T-cell (primary cell): ENCODE data around the gene KLHL30. TPM values are rescaled to one million over a fixed set of nuclear protein-coding genes. Genes with fewer than 3 reads are reported as not detected.

ENCODE experiments used
- ATAC-seq, 4 experiments: fragments of 200-7000 bp in 3 of 4; fragments of 150-1000 bp in 1 of 4; cut with Tn5 transposase; replicated peaks in 1 of 4; 1 replicate in 3 of 4; 2 replicates in 1 of 4; pipeline ENCODE4 v1.10.0; 2021; ENCODE audit warnings: moderate library complexity in 3 of 4, mild to moderate bottlenecking in 2 of 4, moderate number of reproducible peaks in 1 of 4
- CTCF ChIA-PET, 2 donors: fragments of 300-600 bp; sonication (Branson Sonifier 250); formaldehyde crosslinking; loops; one replicate each; lab custom pipeline; 2022; ENCODE audit warnings: antibody characterized with exemption in 2 of 2; lab: Charles Lee
- POLR2A ChIA-PET, 2 donors: fragments of 300-600 bp; sonication (Branson Sonifier 250); formaldehyde crosslinking; loops; one replicate each; lab custom pipeline; 2022; ENCODE audit warnings: antibody characterized with exemption in 2 of 2; lab: Charles Lee
- DNase-seq, 35 experiments: peaks; one replicate each; pipeline versions ENCODE4 v3.0.0 to v3.0.0-alpha.2; 2013 to 2023
- H3K27ac ChIP-seq: one replicate; pipeline ENCODE4 v1.5.1; 2013; ENCODE audit warnings: low read length
- H3K27me3 ChIP-seq, 2 experiments: replicated peaks in 1 of 2; 1 replicate in 1 of 2; 2 replicates in 1 of 2; pipeline versions ENCODE4 v1.6.1 to v1.7.0; 2013; ENCODE audit warnings: low read length in 1 of 2, mixed read lengths in 1 of 2; ENCODE audit not compliant: control insufficient read depth in 2 of 2, insufficient read depth in 2 of 2; ENCODE audit errors: extremely low read depth in 1 of 2
- H3K36me3 ChIP-seq, 2 donors: 1 replicate in 1 of 2; 2 replicates in 1 of 2; pipeline versions ENCODE4 v1.6.1 to v1.7.0; 2013; ENCODE audit warnings: low read length in 1 of 2; ENCODE audit not compliant: control insufficient read depth in 2 of 2, insufficient read depth in 1 of 2; ENCODE audit errors: extremely low read depth in 1 of 2
- H3K4me1 ChIP-seq, 2 experiments: 1 replicate in 1 of 2; 2 replicates in 1 of 2; pipeline versions ENCODE4 v1.6.1 to v1.7.0; 2013; ENCODE audit warnings: low read length in 2 of 2, mixed read lengths in 1 of 2; ENCODE audit not compliant: insufficient read depth in 2 of 2, control insufficient read depth in 1 of 2; ENCODE audit errors: extremely low read depth in 1 of 2
- H3K4me3 ChIP-seq, 2 donors: 1 replicate in 1 of 2; 2 replicates in 1 of 2; pipeline versions ENCODE4 v1.5.1 to v1.7.0; 2013; ENCODE audit warnings: mild to moderate bottlenecking in 2 of 2, low read length in 1 of 2, moderate library complexity in 1 of 2; ENCODE audit not compliant: control insufficient read depth in 1 of 2; ENCODE audit errors: extremely low read depth in 1 of 2
- H3K9me3 ChIP-seq: 2 replicates; pipeline ENCODE4 v1.7.0; 2013
- H3K27ac Mint-ChIP-seq, 2 donors: one replicate each; pipeline ENCODE4 v1.8.0; 2020 to 2021; ENCODE audit warnings: mild to moderate bottlenecking in 2 of 2, mixed read lengths in 2 of 2
- H3K27me3 Mint-ChIP-seq, 2 donors: one replicate each; pipeline ENCODE4 v1.8.0; 2021 to 2022; ENCODE audit warnings: mixed read lengths in 2 of 2
- H3K36me3 Mint-ChIP-seq: one replicate; pipeline ENCODE4 v1.8.0; 2021; ENCODE audit warnings: mixed read lengths
- H3K4me1 Mint-ChIP-seq, 3 donors: one replicate each; pipeline ENCODE4 v1.8.0; 2020 to 2022; ENCODE audit warnings: mixed read lengths in 3 of 3, mild to moderate bottlenecking in 1 of 3
- H3K4me3 Mint-ChIP-seq, 3 donors: one replicate each; pipeline ENCODE4 v1.8.0; 2020 to 2022; ENCODE audit warnings: mild to moderate bottlenecking in 3 of 3, mixed read lengths in 3 of 3, moderate library complexity in 3 of 3
- H3K9me3 Mint-ChIP-seq, 3 donors: one replicate each; pipeline ENCODE4 v1.8.0; 2020 to 2022; ENCODE audit warnings: mixed read lengths in 3 of 3
- WGBS: methylation state at CpG from one replicate; pipeline ENCODE4 v1.1.5; 2013; ENCODE audit warnings: missing lambda C conversion rate; ENCODE audit not compliant: insufficient coverage; 5-methylcytosine and 5-hydroxymethylcytosine counted together
- total RNA-seq, 35 experiments: library from RNA in 6 of 35; stranded (reverse) in 6 of 35; fragments of 120-200 nt in 1 of 35; gene quantifications; one replicate each; pipeline versions ENCODE4 v1.2.1 to v1.2.4 and lab custom pipeline; 2013 to 2026

KLHL30 gene
- total RNA-seq, 5 donors from 2014 or later (not counting 1 experiment from before 2014, with no cell fraction given): not detected

- ChIA-PET POLR2A (no interaction called here), CTCF (no interaction called here)
- no peak for DNase-seq
- peaks cover 9 to 39% of the 10 kb centered on the region in 2 donors for H3K36me3 ChIP-seq
- no peak overlapping the region for H3K4me3 ChIP-seq
- H3K27ac ChIP-seq: no peak overlapping the region
- H3K27me3 ChIP-seq: peaks cover 0 to 25% of the 10 kb centered on the region in 2 experiments
- Mint-ChIP-seq H3K36me3 (peaks cover 29% of the 10 kb centered on the region), H3K4me3 (no peak overlapping the region), H3K27ac (no peak overlapping the region), H3K9me3 (no peaks in the 10 kb centered on the region), H3K4me1 (peaks cover 6 to 8% (median 7%) of the 10 kb centered on the region in 3 donors), H3K27me3 (peaks cover 7 to 15% of the 10 kb centered on the region in 2 donors)
- no peaks in the 10 kb centered on the region for H3K4me1 ChIP-seq
- H3K9me3 ChIP-seq: no peaks in the 10 kb centered on the region
- ATAC-seq: no peak
- WGBS: 92% methylated on average over 7 of the region's 7 CpGs
Observed at GRCh38 chr2:238167344-238167715, 28.9 kb downstream of the KLHL30 start.

DNA sequence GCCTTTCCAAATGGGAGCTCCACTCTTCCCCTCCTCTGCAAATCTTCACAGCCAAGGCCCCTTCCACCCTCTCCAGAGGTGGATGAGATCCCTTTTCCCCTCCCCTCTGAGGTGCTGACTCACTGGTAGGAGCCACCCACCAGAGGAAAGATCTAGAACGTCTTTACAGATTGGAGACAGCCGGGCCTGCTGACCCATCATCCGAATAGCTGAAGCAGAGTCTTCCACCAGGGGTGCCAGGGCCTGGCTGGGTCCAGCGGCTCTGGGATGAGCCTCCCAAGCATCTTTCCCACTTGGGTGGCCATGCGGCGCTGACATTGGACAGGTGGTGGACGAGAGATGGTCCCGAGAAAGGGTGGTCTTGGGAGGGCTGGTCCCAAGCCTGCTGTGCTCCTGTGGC is 29.3 kb downstream of the KLHL30 start:
- H3K36me3 Mint-ChIP-seq: peaks cover 33% of the 10 kb centered on the region
- peaks cover 6 to 8% (median 7%) of the 10 kb centered on the region in 3 donors for H3K4me1 Mint-ChIP-seq

DNA sequence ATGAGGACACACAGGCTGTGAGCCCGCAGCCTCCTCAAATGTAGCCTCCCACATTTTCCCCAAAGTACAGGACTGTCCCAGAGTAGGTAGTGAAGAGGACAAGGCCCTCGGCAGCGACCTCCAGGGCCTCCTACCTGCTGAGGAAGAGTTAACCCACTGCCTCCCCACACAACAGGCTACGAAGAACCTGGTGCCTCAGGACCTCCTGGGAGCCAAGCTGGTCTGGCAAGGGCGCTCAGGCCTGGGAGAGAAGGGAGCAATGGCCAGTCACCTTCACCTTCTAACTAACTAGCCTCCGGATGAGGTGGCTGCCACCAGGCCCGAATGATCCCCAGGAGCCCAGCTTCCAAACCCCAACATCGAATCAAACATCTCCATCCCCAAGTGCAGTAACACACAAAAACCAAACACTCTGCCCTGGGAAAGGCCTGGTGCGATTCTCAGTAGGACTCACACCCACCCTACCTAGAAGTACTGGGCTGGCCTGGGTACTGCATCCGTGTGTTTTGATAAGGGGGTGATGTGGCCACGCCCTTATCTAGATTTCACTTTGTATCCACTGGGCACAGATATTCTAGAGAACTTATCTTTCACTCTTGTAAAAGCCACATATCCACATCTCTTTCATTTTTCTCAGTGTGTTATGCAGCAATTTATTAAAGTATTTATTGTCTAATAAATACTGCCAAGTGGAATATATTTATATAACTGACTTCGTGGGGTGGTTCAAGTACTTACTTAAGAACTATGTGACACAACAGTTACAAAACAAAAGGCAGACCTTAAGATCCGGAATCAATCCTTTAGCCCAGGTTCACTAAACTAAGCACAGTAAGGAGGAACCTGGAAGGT is 30.0 kb downstream of the KLHL30 start:
- ChIA-PET POLR2A (no interaction called here), CTCF (no interaction called here)
- H3K36me3 ChIP-seq: peaks cover 12 to 50% of the 10 kb centered on the region in 2 donors
- WGBS: 100% methylated on average over 5 of the region's 13 CpGs
- H3K9me3 ChIP-seq: no peaks in the 10 kb centered on the region
- H3K27ac ChIP-seq: no peak overlapping the region
- peaks cover 7 to 15% of the 10 kb centered on the region in 2 donors for H3K27me3 Mint-ChIP-seq
- H3K4me1 ChIP-seq: no peaks in the 10 kb centered on the region
- no peak overlapping the region for H3K4me3 ChIP-seq
- H3K27me3 ChIP-seq: peaks cover 0 to 14% of the 10 kb centered on the region in 2 experiments
- H3K4me1 Mint-ChIP-seq: peaks cover 6 to 8% (median 7%) of the 10 kb centered on the region in 3 donors
- no peaks in the 10 kb centered on the region for H3K9me3 Mint-ChIP-seq
- no peak for DNase-seq
- peak overlapping the region in 1 of 2 donors; percentile 28 for H3K27ac Mint-ChIP-seq
- peaks cover 40% of the 10 kb centered on the region for H3K36me3 Mint-ChIP-seq
- ATAC-seq: no peak
- H3K4me3 Mint-ChIP-seq: no peak overlapping the region

More for the DNA sequence above, 29.3 kb downstream of the KLHL30 start:
- CTCF ChIA-PET: no interaction called here
- Histone ChIP-seq H3K9me3 (no peaks in the 10 kb centered on the region), H3K27ac (no peak overlapping the region), H3K27me3 (peaks cover 0 to 20% of the 10 kb centered on the region in 2 experiments), H3K36me3 (peaks cover 12 to 43% of the 10 kb centered on the region in 2 donors), H3K4me3 (no peak overlapping the region), H3K4me1 (no peaks in the 10 kb centered on the region)
- ATAC-seq (no peak), DNase-seq (no peak)
- no peak overlapping the region for H3K4me3 Mint-ChIP-seq
- H3K27me3 Mint-ChIP-seq: peaks cover 7 to 15% of the 10 kb centered on the region in 2 donors
- WGBS: 90% methylated on average over 6 of the region's 8 CpGs
- POLR2A ChIA-PET: no interaction called here
- no peak overlapping the region for H3K27ac Mint-ChIP-seq
- no peaks in the 10 kb centered on the region for H3K9me3 Mint-ChIP-seq

DNA sequence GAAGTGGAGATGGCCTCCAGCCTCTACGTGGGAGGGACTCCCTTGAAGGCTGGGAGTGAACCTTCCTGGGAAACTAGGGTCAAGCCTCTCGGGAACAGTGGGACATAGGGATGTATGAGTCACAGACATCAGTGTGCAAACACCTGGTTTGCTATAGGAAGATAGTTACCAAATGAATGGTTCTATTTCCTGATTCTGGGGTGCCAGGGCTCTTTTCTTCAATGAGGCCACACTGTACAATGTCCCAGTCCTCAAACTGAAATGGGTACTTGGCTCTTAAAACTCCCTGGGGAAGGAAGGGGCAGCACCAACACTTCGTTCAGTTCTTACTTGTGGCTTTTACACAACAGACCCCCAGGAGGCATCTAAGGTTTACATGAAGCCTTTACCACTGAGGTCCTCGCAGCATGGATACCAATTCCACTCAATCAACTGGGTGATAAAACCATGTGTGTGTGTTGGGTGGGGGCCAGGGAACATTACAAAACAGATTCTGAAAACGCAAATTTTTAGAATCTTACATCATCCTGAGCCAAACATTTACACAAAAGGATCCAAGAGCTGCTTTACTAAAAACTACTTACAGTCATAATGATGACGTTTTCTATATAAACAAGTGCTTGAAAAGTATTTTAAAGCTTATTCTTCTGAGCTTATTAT is 30.7 kb downstream of the KLHL30 start:
- H3K27me3 Mint-ChIP-seq: peaks cover 7 to 15% of the 10 kb centered on the region in 2 donors
- H3K27ac Mint-ChIP-seq: peak overlapping the region in 1 of 2 donors; percentile 28
- no peaks in the 10 kb centered on the region for H3K9me3 Mint-ChIP-seq
- peaks cover 0 to 13% of the 10 kb centered on the region in 2 experiments for H3K27me3 ChIP-seq
- no peaks in the 10 kb centered on the region for H3K9me3 ChIP-seq
- peaks cover 12 to 57% of the 10 kb centered on the region in 2 donors for H3K36me3 ChIP-seq
- WGBS: no CpG with 5 or more reads among the region's 6 CpGs
- ATAC-seq (no peak), DNase-seq (no peak)
- ChIA-PET POLR2A (interaction anchor here in 1 of 2 donors (0.5 kb wide), 1 partner anchor 26 kb away, joined by 3 read pairs; no protein-coding TSS in a partner anchor), CTCF (interaction anchor here (0.6 to 1.0 kb wide), 3 partner anchors 14 to 94 kb away, joined by 3 read pairs; no protein-coding TSS in a partner anchor)
- no peak overlapping the region for H3K27ac ChIP-seq
- no peak overlapping the region for H3K4me3 ChIP-seq
- no peak overlapping the region for H3K4me3 Mint-ChIP-seq
- H3K36me3 Mint-ChIP-seq: peaks cover 46% of the 10 kb centered on the region
- no peaks in the 10 kb centered on the region for H3K4me1 ChIP-seq
- H3K4me1 Mint-ChIP-seq: peaks cover 6 to 8% (median 7%) of the 10 kb centered on the region in 3 donors

DNA sequence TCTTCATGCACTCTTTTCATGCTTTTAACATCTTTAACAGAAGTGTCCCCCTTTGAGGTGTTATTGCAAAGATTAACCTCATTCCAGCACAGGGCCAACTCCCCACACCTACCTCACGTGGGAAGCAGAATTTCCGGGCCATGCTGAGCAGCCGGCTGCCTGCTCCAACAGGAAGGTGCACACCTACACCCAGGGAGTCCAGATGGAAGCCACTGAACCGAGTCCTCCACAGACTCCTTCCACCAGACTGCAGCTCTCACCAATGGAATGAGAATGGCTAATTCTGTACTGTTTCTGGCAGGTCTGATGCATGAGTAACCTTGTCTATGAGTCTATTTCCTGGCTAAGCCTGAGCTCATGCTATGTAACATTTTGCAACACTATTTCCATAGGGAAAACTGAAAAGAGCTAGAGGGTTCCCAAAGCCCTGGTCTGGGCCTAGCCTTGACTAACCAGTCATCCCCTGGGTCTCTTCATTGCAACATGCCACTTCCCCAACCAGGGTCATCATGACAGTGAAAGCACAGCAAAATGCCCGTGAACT is 31.3 kb downstream of the KLHL30 start:
- WGBS: 85% methylated on average over 3 of the region's 5 CpGs

More for the DNA sequence above, 31.3 kb downstream of the KLHL30 start:
- ATAC-seq (no peak), DNase-seq (peak in 1 of 35 experiments; percentile 17)
- no peaks in the 10 kb centered on the region for H3K9me3 Mint-ChIP-seq
- Histone ChIP-seq H3K27ac (no peak overlapping the region), H3K4me3 (no peak overlapping the region), H3K27me3 (peaks cover 0 to 9% of the 10 kb centered on the region in 2 experiments), H3K36me3 (peaks cover 15 to 63% of the 10 kb centered on the region in 2 donors), H3K4me1 (no peaks in the 10 kb centered on the region), H3K9me3 (no peaks in the 10 kb centered on the region)
- H3K4me1 Mint-ChIP-seq: peaks cover 4 to 6% (median 5%) of the 10 kb centered on the region in 3 donors
- POLR2A ChIA-PET: interaction anchor here in 1 of 2 donors (0.5 kb wide), 1 partner anchor 26 kb away, joined by 3 read pairs; no protein-coding TSS in a partner anchor
- CTCF ChIA-PET: interaction anchor here (0.5 to 1.0 kb wide), 4 partner anchors 14 to 93 kb away, joined by 3 to 6 read pairs (median 3); no protein-coding TSS in a partner anchor
- peaks cover 6 to 9% of the 10 kb centered on the region in 2 donors for H3K27me3 Mint-ChIP-seq
- H3K27ac Mint-ChIP-seq: no peak overlapping the region
- peaks cover 46% of the 10 kb centered on the region for H3K36me3 Mint-ChIP-seq
- H3K4me3 Mint-ChIP-seq: no peak overlapping the region
